ENCODE measurements around the gene NTN3. TPM values are rescaled to one million over a fixed set of nuclear protein-coding genes. Genes with fewer than 3 reads are reported as not detected.

The NTN3 gene
- polyA plus RNA-seq, 1 of the 3 experiments (the other 2 are of a cell fraction), result 0.28 TPM

GRCh38 chr16:2468725-2469398 lies 2.2 kb upstream of the NTN3 start (continued):
- TF ChIP-seq ZBTB33 (IDR thresholded peaks at IDR 0.05; ENCODE audit: borderline replicate concordance, low read depth) (no peak), RCOR1 (IDR thresholded peaks at IDR 0.05; ENCODE audit: low read length) (peak; percentile 56; the same call in 1 of the 2 replicates), NFIC (IDR thresholded peaks at IDR 0.05; ENCODE audit: borderline replicate concordance) (peak; percentile 23; the same call in 1 of the 2 replicates), CHD2 (IDR thresholded peaks at IDR 0.05; ENCODE audit: low read length, partially characterized antibody) (peak; percentile 66), GABPA (IDR thresholded peaks at IDR 0.05; ENCODE audit: low read depth) (no peak), YY1 (IDR thresholded peaks at IDR 0.05; ENCODE audit: low read depth) (no peak), RXRA (IDR thresholded peaks at IDR 0.05; ENCODE audit: borderline replicate concordance, low read depth) (no peak), JUND (IDR thresholded peaks at IDR 0.05) (no peak), POLR2AphosphoS5 (IDR thresholded peaks at IDR 0.05; ENCODE audit: low read depth, low read length) (peak; percentile 8), SMC3 (IDR thresholded peaks at IDR 0.05; ENCODE audit: low read depth, low read length) (no peak), FOXJ3 (CRISPR knock-in tag; IDR thresholded peaks at IDR 0.05) (peak; percentile 62; the same call in 1 of the 2 replicates), TEAD4 (IDR thresholded peaks at IDR 0.05; ENCODE audit: borderline replicate concordance, insufficient read depth) (no peak), RAD21 (IDR thresholded peaks at IDR 0.05; ENCODE audit: low read length) (no peak), PBX3 (IDR thresholded peaks at IDR 0.05) (no peak; the same call in 1 of the 2 replicates), NRF1 (IDR thresholded peaks at IDR 0.05; ENCODE audit: low read depth, low read length) (no peak), RFX5 (IDR thresholded peaks at IDR 0.05; ENCODE audit: low read length) (no peak), TCF12 (IDR thresholded peaks at IDR 0.05) (0 out of 2 replicates have a peak, but pooled peaks have one; percentile 13)
- TF ChIP-seq, protein P1, sequence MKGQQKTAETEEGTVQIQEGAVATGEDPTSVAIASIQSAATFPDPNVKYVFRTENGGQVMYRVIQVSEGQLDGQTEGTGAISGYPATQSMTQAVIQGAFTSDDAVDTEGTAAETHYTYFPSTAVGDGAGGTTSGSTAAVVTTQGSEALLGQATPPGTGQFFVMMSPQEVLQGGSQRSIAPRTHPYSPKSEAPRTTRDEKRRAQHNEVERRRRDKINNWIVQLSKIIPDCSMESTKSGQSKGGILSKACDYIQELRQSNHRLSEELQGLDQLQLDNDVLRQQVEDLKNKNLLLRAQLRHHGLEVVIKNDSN (IDR thresholded peaks at IDR 0.05; ENCODE audit: borderline replicate concordance, low read depth), result no peak
- TF ChIP-seq, protein P2, sequence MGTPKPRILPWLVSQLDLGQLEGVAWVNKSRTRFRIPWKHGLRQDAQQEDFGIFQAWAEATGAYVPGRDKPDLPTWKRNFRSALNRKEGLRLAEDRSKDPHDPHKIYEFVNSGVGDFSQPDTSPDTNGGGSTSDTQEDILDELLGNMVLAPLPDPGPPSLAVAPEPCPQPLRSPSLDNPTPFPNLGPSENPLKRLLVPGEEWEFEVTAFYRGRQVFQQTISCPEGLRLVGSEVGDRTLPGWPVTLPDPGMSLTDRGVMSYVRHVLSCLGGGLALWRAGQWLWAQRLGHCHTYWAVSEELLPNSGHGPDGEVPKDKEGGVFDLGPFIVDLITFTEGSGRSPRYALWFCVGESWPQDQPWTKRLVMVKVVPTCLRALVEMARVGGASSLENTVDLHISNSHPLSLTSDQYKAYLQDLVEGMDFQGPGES (IDR thresholded peaks at IDR 0.05; ENCODE audit: low read depth, low read length), result no peak
